ENCODE results near the gene AFG3L2.

DNA sequence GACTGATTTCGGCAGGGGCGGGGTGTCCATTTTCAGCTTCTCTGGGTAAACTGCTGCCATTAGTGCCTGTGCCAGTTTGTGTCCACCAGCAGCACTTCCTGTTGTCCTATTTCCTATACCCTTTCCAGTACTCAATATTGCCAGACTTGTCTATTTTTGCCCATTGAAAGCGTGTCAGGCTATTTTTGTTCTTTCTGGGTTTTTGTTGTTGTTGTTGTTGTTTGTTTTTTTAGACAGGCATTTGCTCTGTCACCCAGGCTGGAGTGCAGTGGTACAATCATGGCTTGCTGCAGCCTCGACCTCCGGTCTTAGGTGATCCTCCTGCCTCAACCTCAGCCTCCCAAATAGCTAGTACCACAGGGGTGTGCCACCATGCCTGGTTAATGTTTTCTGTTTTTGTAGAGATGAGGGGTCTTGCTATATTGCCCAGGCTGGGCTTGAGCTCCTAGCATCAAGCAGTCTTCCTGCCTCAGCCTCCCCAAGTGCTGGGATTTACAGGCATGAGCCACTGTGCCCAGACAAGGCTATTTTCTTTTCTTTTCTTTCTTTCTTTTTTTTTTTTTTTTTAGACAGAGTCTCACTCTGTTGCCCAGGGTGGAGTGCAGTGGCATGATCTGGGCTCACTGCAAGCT, 39.2 kb upstream of the AFG3L2 start:
- TF ChIP-seq TAF1 (IDR thresholded peaks at IDR 0.05; ENCODE audit: borderline replicate concordance, insufficient read depth, low read length) (no peak), POLR2AphosphoS5 (IDR thresholded peaks at IDR 0.05; ENCODE audit: low read depth, low read length) (no peak)

Data from PFSK-1 (cell line).